NCI-H748 (cell line): ENCODE data around the gene RUBCN.
"Not testable (repeated sequence)": the region's sequence is repeated elsewhere in the genome, so short reads cannot be mapped to it uniquely, and the experiment has no call there.

Experiments
- DNase-seq: peaks from one replicate; lab custom pipeline; 2025; ENCODE audit not compliant: unreplicated experiment; lab: John Stamatoyannopoulos, UW

The RUBCN gene

GRCh38 chr3:197686899-197687298 lies 49.8 kb downstream of the RUBCN start:
- no peak for DNase-seq

DNA sequence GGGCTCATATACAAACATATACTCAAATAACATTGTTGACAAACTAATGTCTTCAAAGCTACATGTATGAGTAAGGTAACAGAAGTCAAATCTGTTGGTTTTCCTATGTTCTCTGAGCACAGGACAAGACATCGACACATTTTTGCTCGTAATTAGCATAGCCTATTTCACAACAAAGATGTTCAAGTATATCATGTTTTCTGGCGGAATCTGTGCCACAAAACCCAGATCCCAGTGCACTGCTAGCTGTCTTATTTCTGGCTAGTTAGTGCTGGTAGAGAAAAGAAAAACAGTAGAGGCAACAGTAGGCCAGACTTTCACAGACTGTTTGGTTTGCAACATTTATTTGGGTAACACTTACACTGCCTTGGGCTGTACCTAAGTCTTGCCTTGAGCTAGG lies 51.2 kb downstream of the RUBCN start:
- DNase-seq, result no peak

- DNase-seq, result no peak
Observed at GRCh38 chr3:197683191-197683590, 53.5 kb downstream of the RUBCN start.

DNA sequence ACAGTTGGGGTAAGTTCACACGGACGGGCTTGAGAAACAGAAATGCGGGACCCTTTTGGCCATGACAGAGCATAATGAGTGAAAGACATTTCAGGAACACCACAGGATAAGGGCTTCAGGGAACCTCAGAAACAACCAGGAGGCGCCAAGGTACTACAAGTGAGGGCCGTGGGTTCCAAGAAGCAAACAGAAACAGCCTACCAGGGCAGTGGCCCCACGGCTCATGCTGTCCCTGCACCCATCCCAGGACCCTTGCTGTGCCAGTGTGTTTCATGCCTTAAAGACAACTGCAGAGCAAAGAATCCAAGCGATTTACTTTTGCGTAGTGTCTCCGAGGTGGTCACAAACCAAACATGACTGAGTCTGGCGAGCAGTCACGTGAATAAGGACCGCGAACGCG lies 54.0 kb downstream of the RUBCN start:
- no peak for DNase-seq

- DNase-seq, result no peak
Observed at GRCh38 chr3:197680955-197681521, 55.7 kb downstream of the RUBCN start.

- no peak for DNase-seq
Observed at GRCh38 chr3:197675951-197676350, 60.8 kb downstream of the RUBCN start.

DNA sequence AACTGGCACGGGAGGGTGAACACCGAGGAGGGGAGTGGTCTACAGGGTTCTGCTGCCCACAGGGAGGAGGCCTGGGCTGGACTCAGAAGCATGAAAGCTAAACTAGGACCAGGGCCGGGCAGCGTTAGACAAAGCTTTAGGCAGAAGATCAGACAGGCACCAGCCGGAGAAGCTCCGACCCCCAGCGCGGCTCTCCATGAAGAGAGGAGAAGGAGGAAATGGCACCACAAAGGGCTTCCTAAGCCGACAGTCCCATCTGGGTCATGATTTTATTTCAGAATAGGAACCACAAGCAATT lies 61.2 kb downstream of the RUBCN start:
- DNase-seq, result no peak

GRCh38 chr3:197674741-197675562 lies 61.8 kb downstream of the RUBCN start:
- no peak for DNase-seq

GRCh38 chr3:197673170-197673569 lies 63.5 kb downstream of the RUBCN start:
- DNase-seq, result no peak

DNA sequence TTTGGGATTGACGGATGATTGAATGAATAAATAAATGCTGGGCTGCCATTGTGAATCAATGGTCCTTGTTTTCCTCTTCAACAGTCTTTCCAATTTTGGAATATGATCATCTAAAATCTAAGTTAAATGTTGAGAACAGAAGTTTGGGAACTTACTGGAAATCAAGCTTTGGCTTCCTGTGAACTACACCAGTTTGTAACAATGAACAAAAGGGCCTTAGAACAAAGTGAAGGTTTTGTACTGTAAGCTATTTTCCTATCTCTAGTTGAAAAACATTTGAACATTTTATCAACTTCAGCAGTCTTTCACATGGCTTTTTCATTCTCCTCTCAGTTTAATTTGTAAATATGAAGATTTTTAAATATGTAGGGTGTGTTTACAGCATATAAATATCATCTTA lies 66.3 kb downstream of the RUBCN start:
- no peak for DNase-seq

DNA sequence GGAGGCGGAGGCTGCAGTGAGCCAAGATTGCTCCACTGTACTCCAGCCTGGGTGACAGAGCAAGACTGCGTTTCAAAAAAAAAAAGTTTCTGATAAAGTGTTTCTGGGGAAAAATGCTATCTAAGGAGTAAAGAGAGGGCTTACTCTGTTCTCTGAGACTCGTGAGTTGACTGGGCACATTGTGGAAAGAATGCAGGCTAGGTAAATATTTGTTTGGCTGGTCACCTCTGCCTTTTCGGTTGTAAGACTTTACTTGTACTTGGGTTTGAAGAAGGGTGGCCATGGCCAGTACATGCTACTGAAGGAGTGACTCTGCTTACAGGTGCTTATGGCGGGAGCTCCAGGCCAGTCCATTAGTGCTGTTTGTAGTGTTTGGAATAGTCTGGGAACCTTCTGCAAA lies 68.7 kb downstream of the RUBCN start:
- no peak for DNase-seq

GRCh38 chr3:197667293-197667692 lies 69.4 kb downstream of the RUBCN start:
- not testable (repeated sequence) for DNase-seq

DNA sequence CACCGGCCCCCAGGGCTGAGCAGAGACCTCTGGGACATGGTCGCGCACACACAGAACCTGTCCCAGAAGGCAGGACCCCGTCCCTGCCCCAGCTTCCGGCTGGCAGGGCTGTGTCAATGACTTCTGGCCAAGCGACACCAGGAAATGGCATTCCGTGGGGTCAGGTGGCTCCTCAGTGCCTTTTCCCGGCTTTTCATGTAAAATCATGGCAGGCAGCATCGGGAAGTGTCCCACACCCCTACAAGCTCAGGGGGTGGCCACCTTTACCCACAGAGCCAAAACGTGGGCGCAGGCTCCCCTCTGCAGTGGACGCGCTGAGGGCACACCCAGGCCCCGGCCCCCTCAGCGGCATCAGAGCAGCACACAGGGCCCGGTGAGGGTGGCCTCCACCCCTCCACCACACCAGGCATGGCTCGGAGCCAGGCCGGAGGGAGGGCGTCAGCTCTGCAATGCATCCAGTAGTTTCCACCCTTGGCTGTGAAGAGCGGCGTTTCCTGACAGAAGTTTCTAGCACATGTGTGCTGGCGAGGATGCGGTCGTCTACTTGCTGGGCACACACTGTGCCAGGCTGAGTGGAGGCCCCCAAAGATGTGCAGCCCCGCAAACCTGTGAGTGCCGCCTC lies 70.4 kb downstream of the RUBCN start:
- DNase-seq, result not testable (repeated sequence)

DNA sequence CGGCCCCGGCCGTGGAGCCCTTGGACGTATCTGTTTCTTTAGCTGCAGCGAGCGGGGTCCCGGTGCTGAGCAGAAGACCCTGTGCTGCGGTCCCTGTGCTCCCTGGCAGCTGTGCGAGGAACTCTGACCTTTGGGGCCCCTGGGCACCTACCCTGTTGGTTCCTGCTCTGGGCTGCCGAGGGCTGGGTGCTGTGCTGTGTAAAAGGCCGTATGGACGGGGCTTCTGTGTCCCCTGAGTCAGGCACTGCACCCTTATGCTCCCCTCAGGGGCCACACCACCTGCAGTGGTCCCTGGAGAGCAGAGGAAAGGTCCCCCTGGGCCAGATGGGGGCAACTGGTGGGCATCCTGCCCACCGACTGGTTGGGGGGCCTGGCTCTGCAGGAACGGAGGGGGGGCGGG lies 71.2 kb downstream of the RUBCN start:
- not testable (repeated sequence) for DNase-seq

DNA sequence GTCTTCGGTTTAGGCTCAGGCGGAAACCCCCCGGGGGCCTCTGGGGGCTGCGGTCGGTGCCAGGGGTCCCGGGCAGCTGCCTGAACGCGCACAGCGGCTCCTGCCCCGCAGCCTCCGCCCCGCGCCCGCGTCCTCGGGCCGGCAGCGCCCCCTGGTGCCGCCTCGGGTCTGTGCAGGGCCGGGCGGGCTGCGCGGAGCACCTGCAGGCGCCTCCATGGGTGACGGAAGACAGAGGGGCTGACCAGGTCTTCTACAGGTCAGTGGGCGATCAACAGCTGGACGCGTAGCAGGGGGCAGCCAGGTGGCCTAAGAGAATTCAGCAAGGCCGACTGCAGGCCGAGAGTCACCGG lies 71.6 kb downstream of the RUBCN start:
- not testable (repeated sequence) for DNase-seq

- DNase-seq, result not testable (repeated sequence)
Observed at GRCh38 chr3:197664414-197665141, 72.1 kb downstream of the RUBCN start.

DNA sequence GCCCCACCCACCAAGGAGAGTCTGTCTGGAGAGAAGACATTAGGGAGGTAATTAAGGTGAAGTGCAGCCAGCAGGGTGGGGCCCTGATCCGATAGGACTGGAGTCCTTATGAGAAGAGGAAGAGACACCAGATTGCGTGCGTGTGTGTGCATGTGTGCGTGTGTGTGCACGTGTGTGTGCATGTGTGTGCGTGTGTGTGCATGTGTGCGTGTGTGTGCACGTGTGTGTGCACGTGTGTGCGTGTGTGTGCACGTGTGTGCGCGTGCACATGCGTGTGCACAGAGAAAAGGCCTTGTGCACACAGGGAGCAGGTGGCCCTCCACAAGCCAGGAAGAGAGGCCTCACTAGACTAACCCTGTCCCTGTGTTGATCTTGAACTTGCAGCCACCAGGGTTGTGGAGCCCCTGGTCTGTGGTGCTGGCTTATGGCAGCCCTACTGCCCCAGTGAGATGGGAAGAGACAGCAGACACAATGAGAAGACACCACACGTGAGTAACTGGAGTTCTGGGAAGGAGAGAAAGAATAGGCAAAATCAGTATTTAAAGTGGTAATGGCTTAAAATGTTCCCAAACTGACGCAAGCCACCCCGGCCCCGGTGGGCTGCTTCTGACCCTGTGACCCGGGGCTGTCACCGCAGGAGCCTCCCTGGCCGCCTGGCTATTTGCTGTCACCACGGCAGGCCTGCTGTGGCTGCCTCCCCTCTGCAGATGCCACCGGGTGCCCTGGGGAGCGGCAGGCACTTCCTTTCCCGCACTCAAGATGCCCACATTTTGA lies 73.2 kb downstream of the RUBCN start:
- DNase-seq, result not testable (repeated sequence)

DNA sequence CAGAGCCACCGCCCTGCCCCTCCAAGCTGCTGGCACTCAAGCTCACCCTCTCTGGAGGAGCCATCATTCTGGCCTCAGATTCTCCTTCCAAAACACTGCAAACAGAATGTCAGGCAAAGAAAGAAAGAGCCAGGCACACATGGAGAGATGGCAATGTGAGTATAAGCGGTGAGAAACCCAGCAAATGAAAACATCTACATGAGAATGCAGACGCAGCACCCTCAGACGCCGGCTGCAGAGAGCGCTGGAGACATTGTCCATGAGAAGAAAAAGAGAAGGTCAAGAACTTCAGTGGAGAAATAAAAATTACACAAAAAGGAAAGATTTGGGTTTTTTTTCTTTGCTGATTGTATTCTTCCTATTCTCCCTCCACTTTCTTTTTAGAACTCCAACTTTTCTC lies 74.4 kb downstream of the RUBCN start:
- not testable (repeated sequence) for DNase-seq

- DNase-seq, result not testable (repeated sequence)
Observed at GRCh38 chr3:197661874-197662273, 74.8 kb downstream of the RUBCN start.

DNA sequence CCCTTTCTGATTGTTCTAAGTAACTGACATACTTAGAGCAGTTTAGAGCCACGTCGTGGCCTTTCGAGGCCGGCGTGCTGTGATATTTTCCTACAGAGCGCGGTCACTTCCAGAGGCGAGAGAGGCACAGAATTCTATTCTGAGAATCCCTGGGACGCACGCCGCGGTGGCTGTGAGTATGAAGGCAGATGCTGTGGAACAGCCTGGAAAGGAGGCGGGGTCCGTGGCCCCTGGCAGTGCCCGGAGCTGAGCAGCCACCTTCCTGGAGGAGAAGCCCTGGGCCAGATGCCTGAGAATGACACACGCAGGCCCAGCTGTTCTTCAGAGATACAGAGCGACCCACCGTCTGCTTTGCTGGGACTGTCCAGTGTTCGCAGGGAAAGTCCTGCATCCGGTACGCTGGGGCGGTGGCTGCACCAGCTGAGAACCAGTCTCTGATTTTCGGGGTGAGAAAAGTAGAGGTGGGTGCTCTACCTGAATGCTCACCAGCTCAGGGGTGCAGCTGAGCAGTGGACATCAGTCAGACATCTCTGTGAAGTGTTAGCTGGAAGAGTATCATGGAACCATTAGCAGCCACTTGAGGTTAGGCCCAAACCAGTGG lies 75.4 kb downstream of the RUBCN start:
- not testable (repeated sequence) for DNase-seq

DNA sequence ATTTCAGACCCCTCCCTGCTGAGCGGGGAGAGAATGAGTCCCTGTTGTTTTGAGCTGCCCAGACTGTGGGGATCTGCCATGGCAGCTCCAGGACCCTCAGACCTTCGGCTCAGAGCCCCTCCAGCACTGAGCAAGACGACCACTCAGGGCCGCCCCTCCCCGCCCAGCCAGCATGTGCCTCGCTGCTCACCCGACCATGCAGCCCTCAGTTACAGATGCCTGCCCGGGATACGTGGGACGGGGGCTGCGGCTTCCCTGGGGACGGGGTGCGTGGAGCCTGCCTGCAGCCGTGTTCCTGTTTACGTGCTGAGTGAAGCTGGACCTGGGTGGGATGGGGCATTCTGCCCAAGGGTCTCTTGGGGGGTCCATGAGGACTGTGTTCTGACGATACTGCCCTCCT lies 77.0 kb downstream of the RUBCN start:
- DNase-seq, result not testable (repeated sequence)
